Endometrium (tissue), 2 donors: ENCODE results near the gene EBF3.

Experiments used
- FAIRE-seq: peaks from 2 replicates; lab custom pipeline; 2012; peaks lifted over from hg19 to GRCh38; lab: Jason Lieb, UNC
- donor health status: control.
- donor health status: control.

EBF3 gene

GRCh38 chr10:129963641-129964501 is at the start of gene EBF3:
EBF3 (minus strand) TSS chr10:129964274; CDS start chr10:129963768, 506 bp downstream.
- no peak for FAIRE-seq

GRCh38 chr10:130013335-130014262 is 49.5 kb upstream of the EBF3 start:
- no peak for FAIRE-seq

- no peak for FAIRE-seq
Measured at GRCh38 chr10:130012129-130012528, 48.1 kb upstream of the EBF3 start.

GRCh38 chr10:130010653-130011052 is 46.6 kb upstream of the EBF3 start:
- FAIRE-seq, result no peak

GRCh38 chr10:130009228-130009627 is 45.2 kb upstream of the EBF3 start:
- FAIRE-seq, result no peak

GRCh38 chr10:130003787-130004613 is 39.9 kb upstream of the EBF3 start:
- FAIRE-seq, result no peak

- no peak for FAIRE-seq
Measured at GRCh38 chr10:130003166-130003565, 39.1 kb upstream of the EBF3 start.

GRCh38 chr10:130002606-130003005 is 38.5 kb upstream of the EBF3 start:
- no peak for FAIRE-seq

GRCh38 chr10:130000918-130001317 is 36.8 kb upstream of the EBF3 start:
- FAIRE-seq, result no peak

GRCh38 chr10:129999140-129999539 is 35.1 kb upstream of the EBF3 start:
- FAIRE-seq, result no peak

GRCh38 chr10:129993621-129994020 is 29.5 kb upstream of the EBF3 start:
- FAIRE-seq, result no peak

GRCh38 chr10:129992356-129992755 is 28.3 kb upstream of the EBF3 start:
- no peak for FAIRE-seq

GRCh38 chr10:129982825-129983224 is 18.8 kb upstream of the EBF3 start:
- FAIRE-seq, result no peak

GRCh38 chr10:129978980-129979379 is 14.9 kb upstream of the EBF3 start:
- no peak for FAIRE-seq

- FAIRE-seq, result no peak
Measured at GRCh38 chr10:129978322-129978721, 14.2 kb upstream of the EBF3 start.

GRCh38 chr10:129977794-129978193 is 13.7 kb upstream of the EBF3 start:
- FAIRE-seq, result no peak

- no peak for FAIRE-seq
Measured at GRCh38 chr10:129973674-129974059, 9.6 kb upstream of the EBF3 start.

GRCh38 chr10:129972966-129973673 is 9.0 kb upstream of the EBF3 start:
- FAIRE-seq, result no peak

- FAIRE-seq, result no peak
Measured at GRCh38 chr10:129972145-129972965, 8.3 kb upstream of the EBF3 start.

- FAIRE-seq, result no peak
Measured at GRCh38 chr10:129971381-129972144, 7.5 kb upstream of the EBF3 start.
